Osteocyte (in vitro differentiated cells): Measurements from ENCODE around the gene STT3B. TPM values are rescaled to one million over a fixed set of nuclear protein-coding genes. Genes with fewer than 3 reads are reported as not detected.

Experiments
- DNase-seq: peaks from one replicate; pipeline ENCODE4 v3.0.0; 2021; ENCODE audit warnings: mixed read lengths; ENCODE audit not compliant: unreplicated experiment; ENCODE audit errors: extremely low spot score
- H3K27ac Mint-ChIP-seq: one replicate; pipeline ENCODE4 v1.8.0; 2021; ENCODE audit warnings: mild to moderate bottlenecking, mixed read lengths; ENCODE audit not compliant: unreplicated experiment
- H3K27me3 Mint-ChIP-seq: one replicate; pipeline ENCODE4 v1.8.0; 2021; ENCODE audit warnings: mixed read lengths; ENCODE audit not compliant: unreplicated experiment
- H3K36me3 Mint-ChIP-seq: one replicate; pipeline ENCODE4 v1.8.0; 2021; ENCODE audit warnings: mixed read lengths; ENCODE audit not compliant: unreplicated experiment
- H3K4me1 Mint-ChIP-seq: one replicate; pipeline ENCODE4 v1.8.0; 2021; ENCODE audit warnings: mixed read lengths; ENCODE audit not compliant: unreplicated experiment
- H3K4me3 Mint-ChIP-seq: one replicate; pipeline ENCODE4 v1.8.0; 2021; ENCODE audit warnings: mild to moderate bottlenecking, moderate library complexity, mixed read lengths; ENCODE audit not compliant: unreplicated experiment
- H3K9me3 Mint-ChIP-seq: one replicate; pipeline ENCODE4 v1.8.0; 2021; ENCODE audit warnings: mixed read lengths; ENCODE audit not compliant: unreplicated experiment
- CTCF ChIP-seq: fragments of 200-600 bp; sonication (generic); IDR thresholded peaks from 2 replicates; pipeline ENCODE4 v1.5.0; 2021; ENCODE audit warnings: antibody characterized with exemption, mild to moderate bottlenecking, moderate library complexity
- total RNA-seq: library from RNA; stranded (reverse); gene quantifications from 2 replicates; pipeline ENCODE4 v1.2.1, GENCODE V29; 2021

The STT3B gene
- total RNA-seq, 1 donor from 2014 or later: 98.7 TPM

- H3K9me3 Mint-ChIP-seq: no peaks in the 10 kb centered on the region
- H3K4me1 Mint-ChIP-seq: peaks cover 4% of the 10 kb centered on the region
- H3K27ac Mint-ChIP-seq: no peak overlapping the region
- no peak for DNase-seq
- peak; percentile 40 for TF ChIP-seq CTCF
- no peak overlapping the region for H3K4me3 Mint-ChIP-seq
- H3K27me3 Mint-ChIP-seq: no peaks in the 10 kb centered on the region
- no peaks in the 10 kb centered on the region for H3K36me3 Mint-ChIP-seq
Measured at GRCh38 chr3:31567036-31567435, 34.3 kb downstream of the STT3B start.

GRCh38 chr3:31568649-31569048, 35.9 kb downstream of the STT3B start:
- H3K9me3 Mint-ChIP-seq: no peaks in the 10 kb centered on the region
- TF ChIP-seq CTCF: no peak
- H3K4me1 Mint-ChIP-seq: peaks cover 2% of the 10 kb centered on the region
- no peaks in the 10 kb centered on the region for H3K36me3 Mint-ChIP-seq
- no peak overlapping the region for H3K4me3 Mint-ChIP-seq
- H3K27me3 Mint-ChIP-seq: no peaks in the 10 kb centered on the region
- no peak overlapping the region for H3K27ac Mint-ChIP-seq
- DNase-seq: no peak

- peaks cover 2% of the 10 kb centered on the region for H3K4me1 Mint-ChIP-seq
- no peak overlapping the region for H3K4me3 Mint-ChIP-seq
- TF ChIP-seq CTCF: no peak
Measured at GRCh38 chr3:31571325-31571724, 38.6 kb downstream of the STT3B start.

GRCh38 chr3:31572236-31573004, 39.7 kb downstream of the STT3B start:
- H3K36me3 Mint-ChIP-seq: no peaks in the 10 kb centered on the region
- no peak for DNase-seq
- TF ChIP-seq CTCF: no peak
- H3K27ac Mint-ChIP-seq: no peak overlapping the region
- no peak overlapping the region for H3K4me3 Mint-ChIP-seq
- no peaks in the 10 kb centered on the region for H3K4me1 Mint-ChIP-seq
- H3K9me3 Mint-ChIP-seq: no peaks in the 10 kb centered on the region
- no peaks in the 10 kb centered on the region for H3K27me3 Mint-ChIP-seq

More at GRCh38 chr3:31571325-31571724, 38.6 kb downstream of the STT3B start:
- H3K27ac Mint-ChIP-seq: no peak overlapping the region
- H3K36me3 Mint-ChIP-seq: no peaks in the 10 kb centered on the region
- H3K9me3 Mint-ChIP-seq: no peaks in the 10 kb centered on the region
- no peak for DNase-seq
- H3K27me3 Mint-ChIP-seq: no peaks in the 10 kb centered on the region

GRCh38 chr3:31573036-31573779, 40.5 kb downstream of the STT3B start:
- no peak for TF ChIP-seq CTCF
- Mint-ChIP-seq H3K4me3 (no peak overlapping the region), H3K4me1 (no peaks in the 10 kb centered on the region), H3K9me3 (no peaks in the 10 kb centered on the region), H3K27ac (no peak overlapping the region), H3K27me3 (no peaks in the 10 kb centered on the region), H3K36me3 (no peaks in the 10 kb centered on the region)
- no peak for DNase-seq
